ENCODE measurements around the gene SPARCL1.

- TF ChIP-seq CTCF (IDR thresholded peaks at IDR 0.05) (no peak), POLR2A (IDR thresholded peaks at IDR 0.05; ENCODE audit: low read length) (no peak), RAD21 (conservative IDR thresholded peaks at IDR 0.05 in 1 of 2, IDR thresholded peaks at IDR 0.05 in 1 of 2) (no peak), CEBPB (IDR thresholded peaks at IDR 0.05) (no peak), NFE2L2 (conservative IDR thresholded peaks at IDR 0.05; ENCODE audit: low read length) (no peak), EP300 (IDR thresholded peaks at IDR 0.05) (no peak), REST (IDR thresholded peaks at IDR 0.05) (no peak), ZFP36 (IDR thresholded peaks at IDR 0.05; ENCODE audit: borderline replicate concordance, partially characterized antibody) (no peak), JUNB (IDR thresholded peaks at IDR 0.05) (no peak), ESRRA (IDR thresholded peaks at IDR 0.05; ENCODE audit: borderline replicate concordance, low read length) (no peak)
- TF ChIP-seq, protein P1, sequence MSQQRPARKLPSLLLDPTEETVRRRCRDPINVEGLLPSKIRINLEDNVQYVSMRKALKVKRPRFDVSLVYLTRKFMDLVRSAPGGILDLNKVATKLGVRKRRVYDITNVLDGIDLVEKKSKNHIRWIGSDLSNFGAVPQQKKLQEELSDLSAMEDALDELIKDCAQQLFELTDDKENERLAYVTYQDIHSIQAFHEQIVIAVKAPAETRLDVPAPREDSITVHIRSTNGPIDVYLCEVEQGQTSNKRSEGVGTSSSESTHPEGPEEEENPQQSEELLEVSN (IDR thresholded peaks at IDR 0.05; ENCODE audit: borderline replicate concordance, low read depth), result no peak
Observed at GRCh38 chr4:87505862-87506261, 23.3 kb downstream of the SPARCL1 start.

All from A549 (cell line).